Transverse colon (tissue), 4 donors: ENCODE data around the gene GALNT1. TPM values are rescaled to one million over a fixed set of nuclear protein-coding genes. Genes with fewer than 3 reads are reported as not detected.

Experiments
- DNase-seq: peaks from one replicate; pipeline ENCODE4 v3.0.0-alpha.2; 2019
- H3K27ac ChIP-seq, 4 donors: fragments of 200-600 bp; sonication (generic); 2 replicates each; pipeline ENCODE4 v1.5.1; 2016 to 2018; ENCODE audit warnings: inconsistent platforms in 4 of 4
- H3K27me3 ChIP-seq: fragments of 200-600 bp; sonication (generic); 2 replicates; pipeline ENCODE4 v1.5.1; 2017; ENCODE audit warnings: inconsistent platforms
- H3K36me3 ChIP-seq, 4 donors: fragments of 200-600 bp; sonication (generic); 2 replicates each; pipeline ENCODE4 v1.5.1; 2017 to 2019; ENCODE audit warnings: inconsistent platforms in 4 of 4
- H3K4me1 ChIP-seq, 4 donors: fragments of 200-600 bp; sonication (generic); 2 replicates each; pipeline ENCODE4 v1.5.1; 2017 to 2020; ENCODE audit warnings: inconsistent platforms in 4 of 4
- H3K4me3 ChIP-seq, 4 donors: fragments of 200-600 bp; sonication (generic); 1 replicate in 1 of 4; 2 replicates in 3 of 4; pipeline versions ENCODE4 v1.5.1 to v1.6.1; 2017 to 2019; ENCODE audit warnings: inconsistent platforms in 4 of 4
- H3K9me3 ChIP-seq, 2 donors: fragments of 200-600 bp; sonication (generic); 2 replicates each; pipeline ENCODE4 v1.5.1; 2017 to 2019; ENCODE audit warnings: inconsistent platforms in 2 of 2
- EP300 ChIP-seq: sonication (generic); formaldehyde crosslinking; IDR thresholded peaks from one replicate; pipeline ENCODE4 v1.6.1; 2017; ENCODE audit warnings: antibody characterized with exemption, low read depth
- POLR2A ChIP-seq: fragments of 450-650 bp; IDR thresholded peaks from one replicate; pipeline ENCODE4 v1.6.1; 2016; ENCODE audit warnings: antibody characterized with exemption, mild to moderate bottlenecking, moderate library complexity
- POLR2AphosphoS5 ChIP-seq, 3 donors: sonication (generic); formaldehyde crosslinking; IDR thresholded peaks; one replicate each; pipeline ENCODE4 v1.6.1; 2016; ENCODE audit warnings: antibody characterized with exemption in 3 of 3
- WGBS, 2 donors: methylation state at CpG; one replicate each; pipeline ENCODE4 v1.1.5; 2018; ENCODE audit warnings: low coverage in 1 of 2; 5-methylcytosine and 5-hydroxymethylcytosine counted together
- in situ Hi-C, 4 donors: fragments of 200-750 bp; cut with MboI; loops; one replicate each; pipeline versions ENCODE4 v1.15.0 to v1.15.1; 2017; ENCODE audit warnings: low sequenced_read_pairs in 3 of 4, low pct_ligation_motif_present in 1 of 4, low pct_unique_long_range_greater_than_20kb in 1 of 4
- intact Hi-C: fragments of 100-400 bp; cut with DNase I; formaldehyde crosslinking; loops from one replicate; pipeline ENCODE4 v1.15.1; 2023; ENCODE audit warnings: low total_unique reads
- total RNA-seq, 4 donors: library from RNA; depleted of rRNA; stranded (reverse); fragments of >200 nt; gene quantifications; one replicate each; pipeline ENCODE4 v1.1.0, GENCODE V29; 2016
- TF ChIP-seq, protein P1 (sequence below), 5 experiments: fragments of 200-600 bp in 3 of 5; fragments of 450-650 bp in 2 of 5; sonication (generic) in 3 of 5; IDR thresholded peaks; 1 replicate in 2 of 5; 2 replicates in 3 of 5; pipeline ENCODE4 v1.5.1; 2016 to 2017; ENCODE audit warnings: antibody characterized with exemption in 5 of 5, inconsistent platforms in 3 of 5, mild to moderate bottlenecking in 2 of 5, moderate library complexity in 1 of 5

The GALNT1 gene
- total RNA-seq, 4 donors from 2014 or later: 21.7 to 86.8 (median 57.6) TPM

DNA sequence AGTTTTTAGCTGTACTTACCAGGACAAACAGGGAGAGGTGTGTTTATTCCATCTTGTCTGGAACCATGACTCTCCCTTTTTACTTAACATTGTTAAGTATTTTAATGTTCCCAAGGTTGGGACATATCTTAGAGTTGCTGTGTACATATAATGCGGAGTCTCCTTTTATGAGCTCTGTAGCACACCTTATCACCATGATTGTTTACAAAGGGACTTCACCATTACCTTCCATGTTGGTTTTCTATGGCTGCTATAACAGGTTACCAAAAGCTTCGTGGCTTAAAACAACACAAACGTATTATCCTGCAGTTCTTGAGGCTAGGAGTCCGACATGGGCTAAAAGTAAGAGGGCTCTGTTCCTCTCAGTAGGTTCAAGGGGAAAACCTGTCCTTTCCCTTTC is 164.3 kb downstream of the GALNT1 start:
- WGBS, 2 donors: 44 to 52% methylated on average over 3 to 4 of the region's 4 CpGs
- TF ChIP-seq, protein P1, sequence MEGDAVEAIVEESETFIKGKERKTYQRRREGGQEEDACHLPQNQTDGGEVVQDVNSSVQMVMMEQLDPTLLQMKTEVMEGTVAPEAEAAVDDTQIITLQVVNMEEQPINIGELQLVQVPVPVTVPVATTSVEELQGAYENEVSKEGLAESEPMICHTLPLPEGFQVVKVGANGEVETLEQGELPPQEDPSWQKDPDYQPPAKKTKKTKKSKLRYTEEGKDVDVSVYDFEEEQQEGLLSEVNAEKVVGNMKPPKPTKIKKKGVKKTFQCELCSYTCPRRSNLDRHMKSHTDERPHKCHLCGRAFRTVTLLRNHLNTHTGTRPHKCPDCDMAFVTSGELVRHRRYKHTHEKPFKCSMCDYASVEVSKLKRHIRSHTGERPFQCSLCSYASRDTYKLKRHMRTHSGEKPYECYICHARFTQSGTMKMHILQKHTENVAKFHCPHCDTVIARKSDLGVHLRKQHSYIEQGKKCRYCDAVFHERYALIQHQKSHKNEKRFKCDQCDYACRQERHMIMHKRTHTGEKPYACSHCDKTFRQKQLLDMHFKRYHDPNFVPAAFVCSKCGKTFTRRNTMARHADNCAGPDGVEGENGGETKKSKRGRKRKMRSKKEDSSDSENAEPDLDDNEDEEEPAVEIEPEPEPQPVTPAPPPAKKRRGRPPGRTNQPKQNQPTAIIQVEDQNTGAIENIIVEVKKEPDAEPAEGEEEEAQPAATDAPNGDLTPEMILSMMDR (IDR thresholded peaks at IDR 0.05): no peak
- TF ChIP-seq EP300 (no peak), POLR2A (no peak), POLR2AphosphoS5 (IDR thresholded peaks at IDR 0.05) (no peak)
- H3K4me3 ChIP-seq: no peak overlapping the region
- H3K36me3 ChIP-seq: no peaks in the 10 kb centered on the region
- H3K4me1 ChIP-seq: no peaks in the 10 kb centered on the region
- in situ Hi-C loops (loop anchor here in 1 of 4 donors (25.0 kb wide), 1 partner anchor 541 kb away; the partner anchor contains the start of gene FHOD3), intact Hi-C loops (no loop called here)
- no peaks in the 10 kb centered on the region for H3K9me3 ChIP-seq
- DNase-seq: no peak
- H3K27me3 ChIP-seq: no peaks in the 10 kb centered on the region
- H3K27ac ChIP-seq: no peak overlapping the region

DNA sequence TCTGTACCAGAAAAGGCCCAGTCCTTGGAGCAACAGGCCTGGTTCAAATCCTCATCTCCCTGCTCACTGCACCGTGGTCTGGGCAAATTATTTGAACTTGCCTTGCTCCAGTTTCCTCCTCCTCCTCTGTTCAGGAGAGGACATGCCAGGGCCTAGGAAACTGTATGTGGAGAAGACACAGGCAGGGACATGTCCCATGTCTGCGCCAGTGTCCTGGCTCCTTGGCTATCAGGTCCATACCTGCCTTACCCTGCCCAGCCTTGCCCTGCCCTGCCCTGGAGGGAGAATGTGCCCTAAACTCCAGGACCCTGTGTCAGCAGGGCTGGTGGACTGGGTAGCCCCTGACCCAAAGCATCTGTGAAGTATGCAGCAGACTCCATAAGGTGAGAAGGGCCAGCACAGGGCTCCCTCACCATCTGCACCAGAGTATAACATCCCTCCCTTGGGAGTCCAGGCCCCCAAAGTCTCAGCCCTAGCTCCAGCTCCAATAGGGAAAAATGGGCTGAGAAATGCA is 165.3 kb downstream of the GALNT1 start:
- in situ Hi-C loops (loop anchor here in 1 of 4 donors (25.0 kb wide), 1 partner anchor 540 kb away; the partner anchor contains the start of gene FHOD3), intact Hi-C loops (no loop called here)
- Histone ChIP-seq H3K36me3 (no peaks in the 10 kb centered on the region), H3K27ac (no peak overlapping the region), H3K27me3 (no peaks in the 10 kb centered on the region), H3K4me1 (no peaks in the 10 kb centered on the region), H3K4me3 (no peak overlapping the region), H3K9me3 (no peaks in the 10 kb centered on the region)
- WGBS, 2 donors: 60 to 94% methylated on average over 1 to 2 of the region's 2 CpGs
- no peak for DNase-seq
- TF ChIP-seq POLR2AphosphoS5 (IDR thresholded peaks at IDR 0.05) (no peak), EP300 (no peak), POLR2A (no peak)
- TF ChIP-seq, protein P1 (IDR thresholded peaks at IDR 0.05): no peak

DNA sequence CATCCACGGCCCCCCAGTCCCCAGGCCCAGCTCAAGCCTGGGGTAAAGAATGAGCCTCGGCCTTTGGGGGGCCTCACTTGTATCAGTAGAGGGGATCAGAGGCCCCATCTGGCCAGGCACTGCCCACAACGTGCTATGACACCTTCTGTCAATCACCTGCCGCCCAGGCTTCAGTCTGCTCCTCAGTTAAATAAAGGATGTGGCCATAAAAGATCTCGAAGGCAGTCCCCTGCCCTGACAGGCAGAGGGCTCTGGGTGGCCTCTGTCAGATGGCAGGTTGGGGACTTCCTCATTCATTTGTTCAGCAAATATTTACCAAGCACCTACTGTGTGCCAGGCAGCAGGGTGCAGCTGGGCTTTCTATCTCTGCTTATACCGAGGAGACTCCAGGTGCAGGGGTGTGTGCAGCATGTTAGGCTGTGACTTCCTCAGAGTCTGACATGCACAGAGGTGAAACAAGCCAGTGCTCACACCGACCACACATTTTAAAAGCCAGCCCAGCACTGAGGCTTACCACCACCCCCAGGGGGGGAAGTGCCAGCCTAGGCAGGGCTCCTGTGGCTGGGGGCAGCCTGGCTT is 166.4 kb downstream of the GALNT1 start:
- Histone ChIP-seq H3K27me3 (no peaks in the 10 kb centered on the region), H3K27ac (no peak overlapping the region), H3K4me1 (no peaks in the 10 kb centered on the region), H3K4me3 (no peak overlapping the region), H3K9me3 (no peaks in the 10 kb centered on the region), H3K36me3 (no peaks in the 10 kb centered on the region)
- DNase-seq: no peak
- TF ChIP-seq EP300: no peak
- TF ChIP-seq, protein P1 (IDR thresholded peaks at IDR 0.05): no peak
- TF ChIP-seq POLR2A: no peak
- TF ChIP-seq POLR2AphosphoS5 (IDR thresholded peaks at IDR 0.05): no peak
- in situ Hi-C loops: loop anchor here in 1 of 4 donors (25.0 kb wide), 1 partner anchor 539 kb away; the partner anchor contains the start of gene FHOD3
- WGBS, 2 donors: 50% methylated on average over 7 of the region's 7 CpGs; no CpG with 5 or more reads in 1 of the 2 donors
- intact Hi-C loops: no loop called here

DNA sequence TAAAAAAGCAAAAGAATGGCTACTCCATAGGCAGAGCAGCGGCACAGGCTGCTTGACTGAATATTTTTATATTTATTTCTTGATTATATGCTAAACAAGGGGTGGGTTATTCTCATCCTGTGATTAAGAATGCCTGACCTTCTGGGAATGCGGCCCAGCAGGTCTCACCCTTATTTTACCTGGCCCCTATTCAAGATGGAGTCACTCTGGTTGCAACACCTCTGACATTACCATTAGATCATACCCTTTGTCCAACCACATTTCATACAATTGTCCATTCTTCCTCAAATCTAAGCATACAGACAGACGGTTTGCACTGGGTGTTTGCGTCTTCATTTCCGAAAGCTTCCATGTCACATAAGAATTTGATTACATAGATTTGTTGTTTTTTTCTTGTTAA is 168.2 kb downstream of the GALNT1 start:
- no peak overlapping the region for H3K4me3 ChIP-seq
- no peaks in the 10 kb centered on the region for H3K4me1 ChIP-seq
- no peaks in the 10 kb centered on the region for H3K9me3 ChIP-seq
- 82 to 91% methylated on average over 5 of the region's 5 CpGs for WGBS, 2 donors
- H3K27me3 ChIP-seq: no peaks in the 10 kb centered on the region
- intact Hi-C loops: loop anchor here (10.0 kb wide), 1 partner anchor 195 kb away; no protein-coding TSS in a partner anchor
- no peak overlapping the region for H3K27ac ChIP-seq
- DNase-seq: no peak
- no peaks in the 10 kb centered on the region for H3K36me3 ChIP-seq
- in situ Hi-C loops: loop anchor here (10.0 to 25.0 kb wide), 5 partner anchors 188 to 538 kb away; partner anchors contain the start of gene FHOD3 (in 1 of the 4)
- no peak for TF ChIP-seq POLR2A
- no peak for TF ChIP-seq POLR2AphosphoS5 (IDR thresholded peaks at IDR 0.05)
- TF ChIP-seq EP300: no peak
- TF ChIP-seq, protein P1 (IDR thresholded peaks at IDR 0.05): no peak
